ENCODE results near the gene TRUB2.

Gene TRUB2

DNA sequence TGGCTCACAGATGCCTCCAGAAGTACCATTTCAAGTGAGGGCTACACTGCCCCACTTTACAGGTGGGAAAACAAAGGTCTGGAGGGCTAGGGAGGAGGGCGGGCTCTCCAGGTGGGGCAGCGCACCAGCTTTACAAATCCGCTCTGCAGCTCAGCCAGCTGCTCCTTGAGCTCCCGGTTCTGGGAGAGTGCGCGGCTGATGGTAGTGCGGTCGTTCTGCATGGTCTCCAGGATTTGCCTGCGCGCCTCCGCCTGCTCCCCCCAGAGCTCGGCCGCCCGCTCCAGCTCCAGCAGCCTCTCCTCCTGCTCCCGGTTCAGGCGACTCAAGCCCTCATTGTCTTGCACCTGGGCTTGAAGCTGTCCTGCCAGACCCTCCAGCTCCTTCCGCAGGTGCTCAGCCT is 61.9 kb downstream of the TRUB2 start:
- no peak for DNase-seq

DNA sequence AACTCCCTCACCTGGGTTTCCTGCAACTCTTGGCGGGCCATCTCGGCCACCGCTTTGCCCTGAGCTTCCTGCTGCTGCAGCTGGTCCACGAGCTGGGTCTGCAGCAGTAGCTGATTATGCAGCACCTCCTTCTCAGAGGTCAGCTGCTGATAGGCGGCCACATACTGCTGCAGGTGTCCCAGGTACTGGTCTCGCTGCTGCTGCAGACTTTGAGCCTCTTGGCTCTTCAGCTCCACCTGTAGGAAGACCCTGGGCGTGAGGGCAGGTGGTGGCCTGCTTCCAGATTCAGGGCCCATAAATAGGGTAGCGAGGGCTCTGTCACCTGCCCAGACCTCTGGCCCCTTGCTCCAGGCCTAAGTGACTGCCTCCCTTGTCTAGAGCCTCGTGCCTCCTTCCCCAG is 63.1 kb downstream of the TRUB2 start:
- no peak for DNase-seq

DNA sequence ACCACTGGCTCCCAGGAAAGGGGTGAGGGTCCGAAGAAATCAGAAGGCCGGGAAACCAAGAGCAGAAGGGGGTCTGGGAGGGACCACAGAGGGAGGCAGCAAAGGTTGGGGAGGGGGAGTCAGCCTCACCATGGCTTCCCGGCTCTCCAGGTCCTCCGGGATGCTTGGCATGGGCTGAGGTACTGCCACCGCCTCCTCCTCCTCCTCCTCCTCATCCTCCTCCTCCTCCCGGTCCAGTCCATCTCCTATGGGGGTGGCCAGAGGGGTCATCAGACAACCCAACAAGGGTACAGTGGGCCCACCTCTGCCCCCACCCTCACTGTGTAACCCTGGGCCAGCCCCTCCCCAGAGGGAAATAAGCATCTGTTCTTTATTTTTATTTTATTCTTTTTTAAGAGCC is 63.9 kb downstream of the TRUB2 start:
- DNase-seq: no peak

DNA sequence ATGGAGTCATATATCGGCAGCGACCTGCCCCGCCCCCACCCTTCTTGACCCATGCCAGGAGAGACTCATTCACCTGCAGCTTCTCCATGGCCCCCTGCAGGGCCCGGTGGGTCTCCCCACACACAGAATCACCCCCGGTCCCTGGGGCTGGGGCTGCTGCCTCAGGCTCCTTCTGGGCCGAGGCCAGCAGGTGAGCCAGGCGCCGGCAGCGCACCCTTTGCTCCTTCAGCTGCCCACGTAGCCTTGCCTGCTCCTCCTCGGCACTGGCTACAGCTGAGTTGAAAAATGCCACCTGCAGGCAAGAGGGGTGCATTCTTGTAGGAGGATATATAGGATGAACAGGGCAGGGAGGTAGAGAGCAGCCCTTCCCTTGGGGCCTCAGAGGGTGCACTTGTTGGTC is 64.3 kb downstream of the TRUB2 start:
- DNase-seq: no peak

DNA sequence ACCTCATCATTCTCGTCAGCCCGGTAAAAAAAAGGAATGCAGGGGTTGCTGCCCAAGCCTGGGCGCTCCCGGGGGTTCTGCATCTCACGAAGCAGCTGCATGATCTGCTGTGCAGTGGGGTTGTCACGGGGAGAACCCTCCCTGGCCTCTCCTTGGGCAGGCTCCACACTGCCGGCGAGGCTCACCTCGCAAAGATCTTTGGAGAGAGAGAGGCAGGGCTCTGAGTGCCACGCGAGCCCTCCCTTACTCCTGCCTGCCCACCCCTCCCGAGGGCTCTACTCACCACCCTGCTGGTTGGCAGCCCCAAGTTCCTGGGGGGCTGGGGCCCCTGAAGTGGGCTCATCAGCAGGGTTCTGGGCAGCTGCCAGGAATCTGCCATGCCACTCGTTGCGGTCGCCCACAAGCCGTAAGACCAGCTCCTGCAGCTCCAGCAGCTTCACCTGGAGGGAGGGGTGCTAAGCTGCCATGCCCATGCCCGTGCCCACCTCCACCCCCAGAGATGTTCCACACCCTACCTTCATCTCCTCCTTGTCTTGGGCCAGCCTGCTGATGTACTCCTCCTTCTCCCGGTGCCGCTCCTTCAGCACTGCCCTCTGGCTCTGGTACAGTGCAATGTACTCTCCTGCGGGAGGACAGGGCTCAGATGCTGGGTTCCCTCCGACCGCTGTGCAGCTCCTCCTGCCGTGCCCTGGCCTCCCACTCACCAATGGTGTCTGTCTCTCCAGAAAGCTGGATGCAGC is 65.0 kb downstream of the TRUB2 start:
- DNase-seq: no peak
